Glutamatergic neuron (in vitro differentiated cells): Measurements from ENCODE around the gene PRAMEF17. TPM values are rescaled to one million over a fixed set of nuclear protein-coding genes. Genes with fewer than 3 reads are reported as not detected.
"Not testable (repeated sequence)": the region's sequence is repeated elsewhere in the genome, so short reads cannot be mapped to it uniquely, and the experiment has no call there.

Source experiments
- DNase-seq: peaks from one replicate; pipeline ENCODE4 v3.0.0; 2022
- H3K27ac Mint-ChIP-seq: one replicate; pipeline ENCODE4 v1.8.0; 2020; ENCODE audit warnings: mild to moderate bottlenecking, mixed read lengths, inconsistent platforms; ENCODE audit not compliant: unreplicated experiment
- H3K27me3 Mint-ChIP-seq: one replicate; pipeline ENCODE4 v1.8.0; 2020; ENCODE audit warnings: mild to moderate bottlenecking, moderate library complexity, mixed read lengths, inconsistent platforms; ENCODE audit not compliant: unreplicated experiment
- H3K36me3 Mint-ChIP-seq: one replicate; pipeline ENCODE4 v1.8.0; 2020; ENCODE audit warnings: mild to moderate bottlenecking, mixed read lengths, inconsistent platforms; ENCODE audit not compliant: unreplicated experiment
- H3K4me1 Mint-ChIP-seq: one replicate; pipeline ENCODE4 v1.8.0; 2020; ENCODE audit warnings: mild to moderate bottlenecking, low read depth, mixed read lengths, inconsistent platforms; ENCODE audit not compliant: unreplicated experiment
- H3K4me3 Mint-ChIP-seq: one replicate; pipeline ENCODE4 v1.8.0; 2020; ENCODE audit warnings: mild to moderate bottlenecking, mixed read lengths, inconsistent platforms; ENCODE audit not compliant: unreplicated experiment
- H3K9me3 Mint-ChIP-seq: one replicate; pipeline ENCODE4 v1.8.0; 2020; ENCODE audit warnings: mild to moderate bottlenecking, moderate library complexity, mixed read lengths, inconsistent platforms; ENCODE audit not compliant: unreplicated experiment
- long read RNA-seq: library from polyadenylated mRNA; unstranded; transcript quantifications from one replicate; pipeline ENCODE4 v2.0.0, GENCODE V29; 2020; ENCODE audit not compliant: unreplicated experiment
- total RNA-seq: library from RNA; stranded (reverse); fragmentation: NEBNext Ultra II Directional; extraction: Animal tissue kit (Norgen Biotek cat#: 25700); gene quantifications from one replicate; pipeline ENCODE4 v1.2.1, GENCODE V29; 2021; ENCODE audit not compliant: unreplicated experiment
- TF ChIP-seq, protein P1 (sequence below): fragments of 200-600 bp; sonication (generic); IDR thresholded peaks from one replicate; pipeline ENCODE4 v1.5.0; 2021; ENCODE audit not compliant: partially characterized antibody, unreplicated experiment

PRAMEF17 gene, protein sequence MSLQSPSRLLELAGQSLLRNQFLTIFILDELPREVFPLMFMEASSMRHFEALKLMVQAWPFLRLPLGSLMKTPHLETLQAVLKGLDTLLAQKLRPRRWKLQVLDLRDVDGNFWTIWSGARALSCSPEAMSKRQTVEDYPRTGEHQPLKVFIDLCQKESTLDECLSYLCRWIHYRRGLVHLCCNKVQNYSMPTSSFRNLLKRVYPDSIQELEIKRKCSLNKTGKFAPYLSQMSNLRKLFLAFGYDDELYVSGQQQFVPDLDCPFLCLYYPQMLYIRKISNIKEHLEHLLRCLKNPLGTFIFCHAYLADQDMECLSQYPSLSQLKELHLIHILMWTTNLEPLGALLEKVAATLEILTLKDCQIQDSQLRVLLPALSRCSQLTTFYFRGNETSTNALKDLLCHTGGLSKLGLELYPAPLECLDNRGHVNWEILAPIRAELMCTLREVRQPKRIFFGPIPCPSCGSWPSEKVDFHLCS
- total RNA-seq: not detected
- long read RNA-seq: 0 reads

DNA sequence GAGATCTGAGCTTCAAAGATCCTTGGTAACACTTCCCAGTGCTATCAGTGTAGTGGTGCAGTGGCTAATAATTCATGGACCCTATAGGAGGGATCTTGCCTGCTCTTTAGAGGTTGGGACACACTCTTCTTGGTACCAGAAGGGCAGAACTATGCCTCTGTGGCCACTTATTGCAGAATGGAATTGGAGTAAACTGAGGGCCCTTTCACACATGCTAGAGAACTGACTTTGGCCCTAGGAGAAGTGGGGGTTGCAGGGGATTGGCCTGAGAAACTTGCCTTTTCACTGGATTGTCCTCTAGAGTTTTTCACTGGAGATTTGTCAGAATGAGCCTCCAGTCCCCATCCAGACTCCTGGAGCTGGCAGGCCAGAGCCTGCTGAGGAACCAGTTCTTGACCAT lies at the start of gene PRAMEF17:
Gene PRAMEF17 (plus strand): TSS at position 301 of the 400 bp plus-strand sequence. CDS start 26 bp downstream, at position 327.
- not testable (repeated sequence) for DNase-seq, H3K9me3 Mint-ChIP-seq, H3K27me3 Mint-ChIP-seq, H3K4me3 Mint-ChIP-seq, H3K4me1 Mint-ChIP-seq, H3K27ac Mint-ChIP-seq, H3K36me3 Mint-ChIP-seq

DNA sequence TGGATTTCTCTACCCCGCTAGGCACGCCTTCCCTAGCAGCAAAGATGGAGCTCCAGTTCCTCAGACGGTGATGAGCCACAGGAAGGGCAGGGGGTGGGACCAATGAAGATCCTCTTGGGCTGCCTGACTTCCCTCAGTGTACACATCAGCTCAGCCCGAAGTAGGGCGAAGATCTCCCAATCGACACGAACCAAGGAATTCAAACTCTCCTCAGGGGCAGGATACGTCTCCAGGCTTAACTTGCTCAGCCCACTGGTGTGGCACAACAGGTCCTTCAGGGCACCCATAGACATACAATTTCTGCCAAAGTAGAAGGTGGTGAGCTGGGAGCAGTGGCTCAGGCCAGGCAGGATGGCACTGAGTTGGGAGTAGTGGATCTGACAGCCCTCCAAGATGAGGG lies 46.9 kb upstream of the PRAMEF17 start:
- not testable (repeated sequence) for DNase-seq, H3K4me3 Mint-ChIP-seq, H3K27ac Mint-ChIP-seq, H3K27me3 Mint-ChIP-seq, H3K9me3 Mint-ChIP-seq, H3K4me1 Mint-ChIP-seq, H3K36me3 Mint-ChIP-seq

DNA sequence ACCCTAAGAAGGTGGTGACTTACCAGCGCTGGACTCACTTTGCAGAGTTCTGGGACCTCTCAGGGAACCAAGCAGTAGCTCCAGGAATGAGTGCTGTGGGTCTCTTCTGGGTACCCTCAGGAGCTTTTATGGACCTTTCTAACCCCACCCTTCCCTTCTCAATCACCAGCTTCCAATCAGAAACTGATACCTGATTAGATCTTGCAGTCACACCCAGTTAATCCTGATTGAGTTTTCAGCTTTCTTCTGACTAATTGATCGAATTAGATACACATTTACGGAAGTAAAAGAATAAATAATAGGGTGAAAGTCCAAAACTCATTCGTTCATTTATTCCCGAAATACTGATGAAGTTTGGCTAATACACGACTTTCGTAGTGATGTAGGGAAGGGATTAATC lies 42.4 kb upstream of the PRAMEF17 start, which contains the start of gene PRAMEF14:
Gene PRAMEF14 (minus strand): TSS at position 101 of the 400 bp plus-strand sequence. CDS start 1,820 bp downstream, outside the sequence.
- not testable (repeated sequence) for H3K4me3 Mint-ChIP-seq, H3K27me3 Mint-ChIP-seq, H3K27ac Mint-ChIP-seq, DNase-seq, H3K4me1 Mint-ChIP-seq, H3K9me3 Mint-ChIP-seq, H3K36me3 Mint-ChIP-seq

DNA sequence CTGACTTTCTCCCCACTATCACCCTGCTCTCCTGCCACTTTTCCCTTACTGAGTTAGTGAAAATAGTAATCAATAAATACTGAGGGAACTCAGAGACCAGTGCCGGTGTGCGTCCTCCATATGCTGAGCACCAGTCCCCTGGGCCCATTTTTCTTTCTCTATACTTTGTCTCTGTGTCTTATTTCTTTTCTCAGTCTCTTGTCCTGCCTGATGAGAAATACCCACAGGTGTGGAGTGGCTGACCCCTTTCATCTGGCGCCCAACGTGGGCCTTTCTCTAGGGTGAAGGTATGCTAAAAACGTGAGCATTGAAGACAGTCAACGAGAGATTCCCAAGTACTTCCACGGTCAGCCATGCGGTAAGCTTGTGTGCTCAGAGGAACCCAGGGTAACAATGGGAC lies 36.0 kb upstream of the PRAMEF17 start:
- not testable (repeated sequence) for H3K4me3 Mint-ChIP-seq, H3K36me3 Mint-ChIP-seq, H3K27me3 Mint-ChIP-seq, H3K9me3 Mint-ChIP-seq, H3K4me1 Mint-ChIP-seq, H3K27ac Mint-ChIP-seq
- peak; percentile 29 for DNase-seq

DNA sequence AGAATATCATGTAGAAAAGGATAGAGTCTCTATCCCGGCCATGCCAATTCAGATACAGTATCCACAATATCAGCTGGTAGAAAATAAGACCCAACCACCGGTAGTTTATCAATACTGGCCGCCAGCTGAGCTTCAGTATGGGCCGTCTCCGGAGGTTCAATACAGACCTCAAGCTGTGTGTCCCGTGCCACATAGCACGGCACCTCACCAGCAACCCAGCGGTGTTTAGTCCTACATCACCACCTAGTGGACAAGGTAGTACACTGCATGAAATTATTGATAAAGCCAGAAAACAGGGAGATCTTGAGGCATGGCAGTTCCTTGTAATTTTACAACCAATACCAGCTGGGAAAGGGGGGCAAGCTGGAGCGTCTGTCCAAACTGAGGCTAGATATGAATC lies 35.0 kb upstream of the PRAMEF17 start:
- not testable (repeated sequence) for H3K27ac Mint-ChIP-seq, H3K27me3 Mint-ChIP-seq, H3K36me3 Mint-ChIP-seq, H3K4me1 Mint-ChIP-seq, H3K4me3 Mint-ChIP-seq, DNase-seq, H3K9me3 Mint-ChIP-seq

DNA sequence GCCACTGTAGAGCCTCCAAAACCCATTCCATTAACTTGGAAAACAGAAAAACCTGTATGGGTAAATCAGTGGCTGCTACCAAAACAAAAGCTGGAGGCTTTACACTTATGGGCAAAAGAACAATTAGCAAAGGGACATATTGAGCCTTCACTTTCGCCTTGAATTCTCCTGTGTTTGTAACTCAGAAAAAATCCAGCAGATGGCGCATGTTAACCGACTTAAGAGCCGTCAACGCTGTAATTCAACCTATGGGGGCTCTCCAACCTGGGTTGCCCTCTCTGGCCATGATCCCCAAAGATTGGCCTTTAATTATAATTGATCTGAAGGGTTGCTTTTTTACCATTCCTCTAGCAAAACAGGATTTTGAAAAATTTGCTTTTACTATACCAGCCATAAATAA lies 32.7 kb upstream of the PRAMEF17 start:
- H3K4me3 Mint-ChIP-seq, H3K27ac Mint-ChIP-seq, H3K9me3 Mint-ChIP-seq, H3K27me3 Mint-ChIP-seq, H3K36me3 Mint-ChIP-seq, H3K4me1 Mint-ChIP-seq: not testable (repeated sequence)
- DNase-seq: peak; percentile 16
- TF ChIP-seq, protein P1, sequence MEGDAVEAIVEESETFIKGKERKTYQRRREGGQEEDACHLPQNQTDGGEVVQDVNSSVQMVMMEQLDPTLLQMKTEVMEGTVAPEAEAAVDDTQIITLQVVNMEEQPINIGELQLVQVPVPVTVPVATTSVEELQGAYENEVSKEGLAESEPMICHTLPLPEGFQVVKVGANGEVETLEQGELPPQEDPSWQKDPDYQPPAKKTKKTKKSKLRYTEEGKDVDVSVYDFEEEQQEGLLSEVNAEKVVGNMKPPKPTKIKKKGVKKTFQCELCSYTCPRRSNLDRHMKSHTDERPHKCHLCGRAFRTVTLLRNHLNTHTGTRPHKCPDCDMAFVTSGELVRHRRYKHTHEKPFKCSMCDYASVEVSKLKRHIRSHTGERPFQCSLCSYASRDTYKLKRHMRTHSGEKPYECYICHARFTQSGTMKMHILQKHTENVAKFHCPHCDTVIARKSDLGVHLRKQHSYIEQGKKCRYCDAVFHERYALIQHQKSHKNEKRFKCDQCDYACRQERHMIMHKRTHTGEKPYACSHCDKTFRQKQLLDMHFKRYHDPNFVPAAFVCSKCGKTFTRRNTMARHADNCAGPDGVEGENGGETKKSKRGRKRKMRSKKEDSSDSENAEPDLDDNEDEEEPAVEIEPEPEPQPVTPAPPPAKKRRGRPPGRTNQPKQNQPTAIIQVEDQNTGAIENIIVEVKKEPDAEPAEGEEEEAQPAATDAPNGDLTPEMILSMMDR: peak; percentile 51

DNA sequence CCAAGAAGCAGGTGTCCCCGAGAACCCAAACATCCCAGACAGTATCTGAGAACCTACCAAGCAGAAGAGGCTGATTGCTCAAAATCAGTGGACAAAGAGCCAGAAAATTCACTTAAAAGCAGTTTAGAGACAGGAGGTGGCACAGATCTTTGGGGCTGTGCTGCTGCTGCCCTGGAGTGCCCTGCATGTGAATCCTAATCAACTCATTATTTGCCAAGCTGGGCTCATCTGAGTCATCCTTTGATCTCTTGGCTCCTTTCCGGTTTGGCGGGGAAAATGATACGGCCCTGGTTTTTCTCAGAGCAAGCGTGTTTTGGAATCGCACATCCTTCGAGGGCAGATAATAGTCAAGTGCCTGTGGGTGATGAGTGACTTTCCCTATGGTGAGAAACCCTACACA lies 27.1 kb upstream of the PRAMEF17 start:
- not testable (repeated sequence) for H3K4me3 Mint-ChIP-seq, H3K36me3 Mint-ChIP-seq, H3K27ac Mint-ChIP-seq, H3K4me1 Mint-ChIP-seq, H3K27me3 Mint-ChIP-seq, H3K9me3 Mint-ChIP-seq, DNase-seq

DNA sequence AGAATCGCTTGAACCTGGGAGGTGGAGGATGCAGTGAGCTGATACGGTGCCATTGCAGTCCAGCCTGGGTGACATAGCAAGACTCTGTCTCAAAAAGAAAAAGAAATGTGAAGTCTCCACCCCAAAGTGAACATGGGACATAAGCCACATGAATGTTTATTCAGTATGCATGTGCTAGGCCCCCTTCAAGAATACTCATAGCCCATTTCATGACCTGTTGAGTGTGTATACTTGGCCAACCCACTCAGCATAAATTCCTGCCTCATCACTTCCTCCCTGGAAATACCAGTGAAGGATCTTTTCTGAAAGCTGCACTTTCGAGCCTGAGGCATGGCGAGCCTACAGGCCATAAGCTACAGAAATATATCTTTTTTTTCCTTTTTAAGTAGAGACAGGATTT lies 24.5 kb upstream of the PRAMEF17 start:
- not testable (repeated sequence) for H3K27me3 Mint-ChIP-seq, DNase-seq, H3K4me1 Mint-ChIP-seq, H3K9me3 Mint-ChIP-seq, H3K36me3 Mint-ChIP-seq, H3K27ac Mint-ChIP-seq, H3K4me3 Mint-ChIP-seq

DNA sequence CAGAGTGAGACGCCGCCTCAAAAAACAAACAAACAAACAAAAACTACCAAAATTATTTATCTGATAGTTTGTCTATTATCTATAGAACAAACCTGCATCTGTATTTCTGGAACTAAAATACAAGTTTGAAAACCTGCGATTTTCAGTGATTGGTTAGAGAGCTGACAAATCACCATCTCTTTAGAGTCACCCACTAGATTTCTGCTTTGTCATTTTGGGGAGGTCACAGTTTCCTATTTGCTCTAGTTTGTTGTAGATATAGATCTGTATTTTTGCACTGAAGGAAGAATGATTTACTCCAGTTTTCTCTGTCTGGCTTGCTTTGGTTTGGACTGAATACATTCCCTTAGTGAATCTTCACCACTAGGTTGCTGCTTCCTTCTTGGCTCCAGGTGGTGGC lies 22.9 kb upstream of the PRAMEF17 start:
- H3K27ac Mint-ChIP-seq, H3K4me1 Mint-ChIP-seq, H3K36me3 Mint-ChIP-seq, DNase-seq, H3K27me3 Mint-ChIP-seq, H3K9me3 Mint-ChIP-seq, H3K4me3 Mint-ChIP-seq: not testable (repeated sequence)

DNA sequence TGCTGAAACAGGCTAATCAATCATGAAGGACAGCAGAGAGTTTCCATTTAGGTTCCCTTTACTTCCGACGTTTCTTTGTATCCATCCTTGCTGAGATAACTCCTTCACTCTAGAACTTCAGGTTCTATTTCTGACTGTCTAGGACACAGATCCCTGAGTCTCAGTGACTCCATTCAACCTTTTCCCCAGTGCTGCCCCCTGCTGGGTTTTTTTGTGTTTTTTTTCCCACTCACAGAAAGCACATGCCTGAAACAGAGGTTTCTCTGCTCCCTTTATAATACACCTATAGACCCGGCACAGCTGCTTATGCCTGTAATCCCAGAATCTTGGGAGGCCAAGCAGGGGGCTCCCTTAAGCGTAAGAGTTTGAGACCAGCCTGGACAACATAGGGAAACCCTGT lies 20.9 kb upstream of the PRAMEF17 start:
- not testable (repeated sequence) for H3K9me3 Mint-ChIP-seq, H3K4me3 Mint-ChIP-seq, DNase-seq, H3K36me3 Mint-ChIP-seq, H3K4me1 Mint-ChIP-seq, H3K27ac Mint-ChIP-seq, H3K27me3 Mint-ChIP-seq

DNA sequence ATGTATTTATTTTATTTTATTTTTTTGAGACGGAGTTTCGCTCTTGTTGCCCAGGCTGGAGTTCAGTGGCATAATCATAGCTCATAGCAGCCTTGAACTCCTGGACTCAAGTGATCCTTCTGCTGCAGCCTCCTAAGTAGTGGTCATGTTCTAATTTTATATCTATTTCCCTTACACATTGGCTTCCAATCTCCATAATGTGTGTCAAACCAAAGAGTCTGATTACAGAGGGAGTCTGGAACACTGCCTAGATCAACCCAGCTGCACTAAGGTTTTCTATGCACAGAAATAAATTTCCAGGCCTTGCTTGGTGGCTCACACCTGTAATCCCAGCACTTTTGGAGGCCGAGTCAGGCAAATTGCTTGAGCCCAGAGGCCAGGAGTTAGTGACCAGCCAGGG lies 10.4 kb upstream of the PRAMEF17 start:
- H3K9me3 Mint-ChIP-seq, H3K4me3 Mint-ChIP-seq, DNase-seq, H3K4me1 Mint-ChIP-seq, H3K27ac Mint-ChIP-seq, H3K36me3 Mint-ChIP-seq, H3K27me3 Mint-ChIP-seq: not testable (repeated sequence)
